Measurements from ENCODE around the gene GNB3.
"Not testable (repeated sequence)": the region's sequence is repeated elsewhere in the genome, so short reads cannot be mapped to it uniquely, and the experiment has no call there.

The GNB3 gene

DNA sequence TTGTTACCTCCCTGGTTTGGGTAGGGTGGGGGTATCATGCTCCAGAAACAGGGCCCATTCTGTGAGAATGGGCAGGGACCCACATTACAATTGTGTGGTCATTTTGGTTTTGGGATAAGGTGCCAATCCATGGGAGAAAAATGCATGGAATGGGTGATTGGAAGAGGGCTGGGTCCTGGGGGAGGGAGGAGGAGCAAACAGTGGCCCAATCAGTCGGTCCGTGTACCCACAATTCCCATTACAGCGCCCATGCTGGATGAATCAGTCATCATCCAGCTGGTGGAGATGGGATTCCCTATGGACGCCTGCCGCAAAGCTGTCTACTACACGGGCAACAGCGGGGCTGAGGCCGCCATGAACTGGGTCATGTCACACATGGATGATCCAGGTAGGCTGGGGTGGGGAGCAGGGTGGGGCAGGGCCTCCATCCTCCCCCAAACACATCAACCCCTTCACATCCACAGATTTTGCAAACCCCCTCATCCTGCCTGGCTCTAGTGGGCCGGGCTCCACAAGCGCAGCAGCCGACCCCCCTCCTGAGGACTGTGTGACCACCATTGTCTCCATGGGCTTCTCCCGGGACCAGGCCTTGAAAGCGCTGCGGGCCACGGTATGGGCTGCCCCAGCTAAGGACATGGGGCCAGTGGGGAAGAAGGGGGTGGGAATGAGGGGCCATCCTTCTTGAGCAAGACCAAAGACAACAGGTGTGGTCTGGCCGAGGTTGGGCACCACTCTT is 23.0 kb downstream of the GNB3 start:
- DNase-seq = peak; percentile 43

DNA sequence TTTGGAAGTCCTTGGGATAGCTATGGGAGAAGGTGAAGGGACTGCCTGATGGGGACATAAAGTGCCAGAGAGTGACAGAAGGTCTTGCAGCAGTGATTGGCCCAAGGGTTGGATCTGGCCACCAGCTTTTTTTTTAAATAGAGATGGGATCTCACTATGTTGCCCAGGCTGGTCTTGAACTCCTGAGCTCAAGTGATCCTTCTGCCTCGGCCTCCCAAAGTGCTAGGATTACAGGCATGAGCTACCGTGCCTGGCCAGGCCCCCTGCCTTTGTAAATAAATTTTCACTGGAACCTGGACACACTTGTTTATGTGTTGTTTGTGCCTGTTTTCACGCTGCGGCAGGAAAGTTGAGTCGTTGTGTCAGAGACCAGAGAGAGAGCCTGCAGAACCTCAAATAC is 24.6 kb downstream of the GNB3 start:
- not testable (repeated sequence) for DNase-seq

DNA sequence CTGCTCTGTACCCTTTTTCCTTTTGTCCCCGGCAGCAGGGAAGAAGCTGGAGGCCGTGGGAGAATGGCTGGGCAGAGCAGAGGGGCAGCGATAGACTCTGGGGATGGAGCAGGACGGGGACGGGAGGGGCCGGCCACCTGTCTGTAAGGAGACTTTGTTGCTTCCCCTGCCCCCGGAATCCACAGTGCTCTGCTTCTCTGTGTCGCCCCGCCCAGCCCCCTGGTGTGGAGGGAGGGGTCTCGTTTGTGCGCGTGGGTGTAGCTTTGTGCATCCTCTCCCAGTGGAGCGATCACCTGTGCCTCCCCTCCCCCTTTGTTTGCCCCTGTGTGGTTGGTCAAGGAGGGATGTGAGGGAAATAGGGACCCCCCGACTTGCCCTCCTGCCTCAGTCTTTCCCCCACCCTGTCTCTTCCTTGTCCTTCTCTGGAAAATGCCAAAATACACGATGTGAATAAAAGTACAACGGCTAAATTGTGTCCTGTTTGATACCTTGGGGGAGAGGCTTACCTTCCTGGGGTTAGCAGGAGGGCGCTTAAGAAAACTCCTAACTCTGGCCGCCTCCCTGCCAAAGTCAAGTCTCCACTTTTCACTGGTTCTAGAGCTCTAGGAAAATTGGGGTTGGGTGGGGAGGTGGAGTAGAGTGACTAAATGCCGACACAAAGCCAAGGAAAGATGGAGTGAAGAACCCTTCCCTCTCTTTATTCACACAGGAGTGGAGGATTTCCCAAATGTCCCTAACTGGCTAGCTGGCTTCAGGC is 25.6 kb downstream of the GNB3 start:
- no peak for DNase-seq

DNA sequence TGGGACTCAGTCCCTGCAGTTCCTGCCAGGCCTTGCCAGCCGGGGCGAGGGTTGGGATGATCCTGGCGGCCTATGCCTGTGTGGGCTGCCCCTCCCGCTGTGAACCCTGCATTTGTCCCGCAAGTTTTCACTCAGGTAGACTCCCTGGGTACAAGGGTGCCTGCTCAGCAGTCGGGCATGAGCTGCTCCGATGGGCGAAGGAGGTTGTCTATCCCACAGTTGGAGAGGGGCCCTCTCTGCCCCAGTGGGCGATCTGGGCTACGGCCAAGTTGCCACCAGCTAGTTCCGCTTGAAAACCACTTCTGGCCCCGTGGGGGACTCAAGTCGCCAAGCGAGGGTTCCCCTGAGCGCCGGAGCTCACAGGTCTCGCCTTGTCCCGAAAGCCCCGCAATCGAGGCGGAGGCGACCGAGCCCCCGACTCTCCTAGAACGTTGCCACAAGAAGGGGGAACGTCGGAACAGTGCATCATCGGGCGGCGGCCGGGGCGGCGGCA is 26.2 kb downstream of the GNB3 start:
- no peak for DNase-seq

DNA sequence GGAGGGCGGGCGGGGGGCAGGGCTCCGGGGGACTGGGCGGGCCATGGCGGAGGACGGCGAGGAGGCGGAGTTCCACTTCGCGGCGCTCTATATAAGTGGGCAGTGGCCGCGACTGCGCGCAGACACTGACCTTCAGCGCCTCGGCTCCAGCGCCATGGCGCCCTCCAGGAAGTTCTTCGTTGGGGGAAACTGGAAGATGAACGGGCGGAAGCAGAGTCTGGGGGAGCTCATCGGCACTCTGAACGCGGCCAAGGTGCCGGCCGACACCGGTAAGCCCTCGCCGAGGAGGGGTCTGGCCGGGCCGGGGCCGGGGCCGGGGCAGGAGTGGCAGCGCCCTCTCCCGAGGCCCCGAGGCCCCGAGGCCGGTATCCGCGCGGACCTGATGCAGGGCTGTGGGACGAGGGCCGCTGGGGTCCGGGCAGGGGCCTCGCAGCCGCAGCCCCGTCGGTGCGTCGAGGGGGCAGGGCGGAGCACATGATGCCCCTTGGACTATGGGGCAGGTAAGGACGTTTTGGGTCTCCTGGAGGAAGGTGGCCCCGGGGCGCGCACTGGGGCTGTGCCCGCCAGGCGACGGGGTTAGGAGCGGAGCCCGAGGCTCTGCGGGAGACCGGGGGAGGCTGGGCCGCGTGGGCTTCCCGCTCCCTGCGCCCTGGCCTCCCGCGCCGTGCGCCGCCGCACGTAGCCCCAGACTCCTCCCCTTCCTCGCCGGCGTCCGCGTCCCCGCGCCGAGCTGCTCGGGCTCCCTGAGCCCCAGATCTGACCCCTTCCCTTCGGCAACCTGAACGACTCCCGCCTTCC is 26.9 kb downstream of the GNB3 start, which contains the start of gene TPI1:
TSS of gene TPI1 (plus strand) at position 119 of the 798 bp plus-strand sequence. CDS start at position 155, 36 bp downstream.
- DNase-seq = peak; percentile 47

DNA sequence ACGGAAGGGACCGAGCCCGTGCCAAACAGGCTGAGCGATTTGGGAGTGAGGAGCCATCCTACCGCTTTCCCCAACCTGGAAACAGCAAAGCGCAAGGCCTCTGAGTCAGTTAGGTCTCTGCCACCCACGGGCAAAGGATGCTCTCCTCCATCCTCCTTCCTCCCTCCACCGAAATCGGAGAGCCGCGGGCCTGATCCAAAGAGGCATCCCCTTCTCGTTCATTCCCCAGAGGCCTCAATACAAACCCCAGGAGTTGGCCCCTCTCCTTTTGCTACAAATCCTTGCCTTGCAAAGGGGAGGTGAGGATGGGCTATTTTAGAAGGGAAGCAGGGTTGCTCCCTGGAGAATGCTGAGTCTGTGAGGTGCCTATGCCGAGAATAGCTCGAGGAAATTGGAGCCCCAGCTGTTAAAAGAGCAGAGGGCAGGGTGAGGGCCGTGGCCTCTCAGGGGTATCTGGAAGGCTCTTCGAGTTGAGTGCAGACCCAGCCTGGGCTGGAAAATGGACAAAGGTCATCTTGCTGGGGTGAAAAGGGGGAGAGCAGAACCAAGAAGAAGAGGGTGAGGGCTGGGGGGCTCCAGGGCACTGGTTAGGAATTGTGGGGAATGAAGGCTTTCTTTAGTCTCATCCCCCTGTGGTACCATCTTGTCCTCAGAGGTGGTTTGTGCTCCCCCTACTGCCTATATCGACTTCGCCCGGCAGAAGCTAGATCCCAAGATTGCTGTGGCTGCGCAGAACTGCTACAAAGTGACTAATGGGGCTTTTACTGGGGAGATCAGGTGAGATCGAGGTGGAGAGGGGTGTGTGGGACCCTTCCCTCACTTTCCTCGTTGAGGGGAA is 27.7 kb downstream of the GNB3 start:
- no peak for DNase-seq

DNA sequence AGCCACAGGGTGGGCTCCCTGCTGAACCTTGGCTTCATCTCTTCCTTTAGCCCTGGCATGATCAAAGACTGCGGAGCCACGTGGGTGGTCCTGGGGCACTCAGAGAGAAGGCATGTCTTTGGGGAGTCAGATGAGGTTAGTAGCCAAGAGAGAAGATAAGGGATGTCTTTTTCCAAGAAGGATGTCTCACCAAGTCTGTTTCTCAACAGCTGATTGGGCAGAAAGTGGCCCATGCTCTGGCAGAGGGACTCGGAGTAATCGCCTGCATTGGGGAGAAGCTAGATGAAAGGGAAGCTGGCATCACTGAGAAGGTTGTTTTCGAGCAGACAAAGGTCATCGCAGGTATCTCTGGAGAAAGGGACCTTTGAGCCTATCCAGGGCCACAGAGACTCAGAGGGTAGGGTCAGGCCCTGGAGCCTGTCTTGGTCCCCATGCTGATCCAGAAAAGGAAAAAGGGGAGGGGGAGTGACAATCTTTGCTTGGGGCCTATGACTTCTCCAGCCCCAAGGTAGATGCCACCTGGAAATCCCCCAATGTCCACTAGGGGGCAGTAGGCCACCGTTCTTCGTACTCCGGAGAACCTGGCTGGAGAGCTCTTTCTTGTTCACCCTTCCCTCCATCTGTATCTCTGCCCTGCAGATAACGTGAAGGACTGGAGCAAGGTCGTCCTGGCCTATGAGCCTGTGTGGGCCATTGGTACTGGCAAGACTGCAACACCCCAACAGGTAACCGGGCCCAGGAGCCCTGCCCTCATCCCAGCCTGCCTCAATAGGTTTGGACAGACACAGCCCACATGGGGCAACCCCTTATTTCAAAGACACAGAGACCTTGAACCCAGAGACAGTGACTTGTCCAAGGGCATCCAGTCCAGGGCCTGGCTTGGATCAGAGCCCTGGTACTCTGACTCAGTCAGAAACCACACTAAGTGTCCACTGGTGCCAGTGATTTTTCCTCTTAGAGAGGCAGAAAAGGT is 28.6 kb downstream of the GNB3 start:
- peak; percentile 32 for DNase-seq

DNA sequence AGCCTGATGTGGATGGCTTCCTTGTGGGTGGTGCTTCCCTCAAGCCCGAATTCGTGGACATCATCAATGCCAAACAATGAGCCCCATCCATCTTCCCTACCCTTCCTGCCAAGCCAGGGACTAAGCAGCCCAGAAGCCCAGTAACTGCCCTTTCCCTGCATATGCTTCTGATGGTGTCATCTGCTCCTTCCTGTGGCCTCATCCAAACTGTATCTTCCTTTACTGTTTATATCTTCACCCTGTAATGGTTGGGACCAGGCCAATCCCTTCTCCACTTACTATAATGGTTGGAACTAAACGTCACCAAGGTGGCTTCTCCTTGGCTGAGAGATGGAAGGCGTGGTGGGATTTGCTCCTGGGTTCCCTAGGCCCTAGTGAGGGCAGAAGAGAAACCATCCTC is 29.6 kb downstream of the GNB3 start:
- not testable (repeated sequence) for DNase-seq

DNA sequence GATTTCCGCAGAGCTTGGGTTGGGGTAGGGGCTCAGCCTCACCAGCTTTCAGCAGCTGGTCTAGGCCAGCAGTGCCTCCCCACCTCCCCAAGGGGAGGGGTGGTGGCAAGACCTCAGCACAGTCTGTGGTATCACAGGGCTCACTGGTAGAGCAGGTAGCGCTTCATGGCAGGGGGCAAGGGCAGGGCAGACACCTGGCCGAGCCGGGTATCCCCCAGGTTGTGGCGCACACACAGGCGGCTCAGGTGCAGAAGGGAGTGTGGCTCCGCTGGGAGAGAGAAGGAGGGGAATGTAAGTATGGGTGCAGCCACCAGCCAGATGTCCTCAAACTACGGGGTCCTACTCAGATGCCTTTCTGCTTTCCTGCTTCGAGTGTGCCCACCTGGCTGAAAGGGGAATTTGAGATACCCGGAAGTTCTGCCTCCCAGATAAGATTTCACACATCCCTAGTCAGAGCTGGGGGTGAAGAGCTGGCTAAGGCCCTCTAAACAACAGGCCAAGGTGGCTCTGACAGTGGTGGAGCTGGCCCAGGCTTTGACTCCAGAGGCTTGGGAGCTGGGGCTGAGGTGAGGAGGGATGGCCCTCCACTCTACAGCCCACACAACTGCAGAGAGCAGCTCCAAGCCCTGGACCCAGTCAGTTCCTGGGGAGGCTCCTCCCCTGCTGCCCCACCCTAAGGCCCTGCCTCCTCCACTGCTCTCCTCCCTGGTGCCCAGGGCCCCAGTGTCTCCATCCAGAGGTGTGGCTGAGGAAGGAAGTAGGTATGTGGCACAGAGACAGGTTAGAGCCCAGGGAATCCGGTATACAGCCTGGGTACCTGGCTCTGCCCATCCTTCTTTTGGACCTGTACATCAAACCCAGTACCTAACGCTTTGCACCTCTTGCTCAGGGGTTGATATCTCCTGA is 30.6 kb downstream of the GNB3 start:
- peak; percentile 60 for DNase-seq

DNA sequence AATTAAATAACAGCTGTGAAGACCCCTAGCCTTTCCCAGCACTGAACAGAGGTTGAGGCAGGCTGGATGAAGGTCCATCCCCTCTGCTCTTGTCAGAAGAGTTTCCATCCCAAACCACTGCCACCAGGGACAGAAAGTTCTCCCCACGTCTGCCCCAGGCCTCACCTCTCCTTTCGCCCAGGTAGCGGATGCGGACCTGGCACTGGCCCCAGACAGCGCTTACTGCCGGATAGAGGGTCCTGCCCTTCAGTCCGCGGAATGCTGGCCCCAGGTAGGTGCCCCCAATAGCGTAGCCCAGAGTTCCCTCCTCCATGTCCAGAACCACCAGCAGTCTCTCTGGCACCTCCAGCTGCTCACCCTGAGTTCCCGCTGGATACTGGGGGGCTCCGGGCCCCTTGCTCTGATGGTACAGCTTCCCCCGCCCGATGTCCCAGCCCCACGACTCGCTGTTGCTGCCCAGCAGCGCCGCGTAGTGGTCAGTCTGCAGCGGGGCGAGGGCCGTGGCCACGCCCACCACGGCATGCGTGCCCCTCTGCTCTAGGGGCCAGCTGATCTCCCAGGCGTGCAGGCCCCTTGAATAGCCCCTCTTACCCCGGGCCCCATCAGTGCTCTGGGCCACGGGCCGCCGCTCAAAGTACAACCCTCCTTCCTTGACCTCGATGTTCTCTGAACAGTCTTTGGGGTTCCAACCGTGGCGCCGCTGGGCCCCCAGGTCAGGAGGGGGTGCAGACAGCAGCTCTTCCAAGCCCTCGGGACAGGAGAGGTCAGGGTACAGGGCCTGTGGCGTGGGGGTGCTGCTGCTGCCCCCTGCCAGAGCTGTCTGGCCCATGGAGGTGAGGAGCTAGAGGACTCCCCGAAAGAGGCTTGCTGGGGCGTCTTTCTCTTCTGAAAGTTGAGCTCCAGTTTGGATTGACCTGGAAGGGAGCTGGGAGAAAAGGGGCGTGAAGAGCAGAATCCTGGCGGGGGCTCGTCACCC is 31.6 kb downstream of the GNB3 start:
- DNase-seq = peak; percentile 62

DNA sequence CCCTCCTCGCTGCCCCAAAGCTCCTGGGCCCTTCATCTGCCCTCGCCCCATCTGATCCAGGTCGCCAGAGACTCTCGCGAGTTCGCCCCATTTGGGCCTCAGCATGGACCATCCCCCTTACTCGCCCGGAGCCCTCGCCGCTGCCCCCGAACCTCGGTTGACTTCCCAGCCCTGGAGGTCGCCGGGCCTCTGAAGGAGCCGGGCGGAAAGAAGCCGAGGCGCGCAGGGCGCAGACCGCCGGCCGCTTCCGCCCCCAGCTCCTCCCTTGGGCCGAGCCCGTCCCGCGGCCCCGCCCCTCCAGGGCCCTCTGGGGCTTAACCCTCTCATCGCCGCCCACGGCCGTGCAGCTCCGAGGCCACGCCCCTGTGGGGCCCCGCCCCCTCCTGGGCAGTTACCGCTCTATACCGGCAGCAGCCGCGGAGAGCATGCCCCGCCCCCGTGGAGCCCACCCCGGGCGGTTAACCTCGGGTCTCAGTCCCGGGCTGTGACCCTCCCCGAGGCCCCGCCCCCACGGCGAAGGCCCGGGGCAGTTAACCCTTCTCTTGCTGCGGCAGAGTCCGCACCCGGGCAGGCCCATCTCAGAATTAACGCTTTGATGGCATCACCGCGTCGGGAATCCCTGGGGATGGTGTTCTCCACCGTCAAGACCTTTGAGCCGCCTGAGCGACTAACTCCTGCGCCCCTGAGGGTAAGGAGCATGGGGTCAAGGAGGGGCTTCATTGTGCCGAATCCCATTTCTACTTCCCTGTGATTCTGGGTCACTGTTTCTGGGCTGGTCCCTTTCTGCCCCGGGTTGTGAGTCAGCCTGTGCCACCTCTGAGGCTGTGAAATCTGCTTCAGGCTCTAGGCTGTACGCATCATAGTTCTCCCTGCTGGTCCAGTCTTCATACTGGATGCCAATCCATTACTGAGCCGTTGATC is 32.6 kb downstream of the GNB3 start, which contains the start of gene SPSB2:
TSS of gene SPSB2 (minus strand) at position 210 of the 921 bp plus-strand sequence. CDS start 402 bp downstream, outside the sequence.
- peak; percentile 86 for DNase-seq

DNA sequence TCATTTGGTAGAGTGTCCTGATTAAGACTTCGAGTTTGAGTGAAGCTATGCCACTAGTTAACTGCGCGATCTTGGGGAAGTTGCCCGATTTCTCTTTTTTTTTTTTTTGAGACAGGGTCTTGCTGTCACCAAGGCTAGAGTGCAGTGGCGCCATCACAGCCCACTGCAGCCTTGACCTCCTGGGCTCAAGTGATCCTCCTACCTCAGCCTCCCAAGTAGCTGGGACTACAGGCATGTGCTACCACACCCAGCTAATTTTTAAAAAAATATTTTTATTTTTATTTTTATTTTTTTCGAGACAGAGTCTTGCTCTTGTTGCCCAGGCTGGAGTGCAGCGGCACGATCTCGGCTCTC is 33.3 kb downstream of the GNB3 start:
- DNase-seq = not testable (repeated sequence)

DNA sequence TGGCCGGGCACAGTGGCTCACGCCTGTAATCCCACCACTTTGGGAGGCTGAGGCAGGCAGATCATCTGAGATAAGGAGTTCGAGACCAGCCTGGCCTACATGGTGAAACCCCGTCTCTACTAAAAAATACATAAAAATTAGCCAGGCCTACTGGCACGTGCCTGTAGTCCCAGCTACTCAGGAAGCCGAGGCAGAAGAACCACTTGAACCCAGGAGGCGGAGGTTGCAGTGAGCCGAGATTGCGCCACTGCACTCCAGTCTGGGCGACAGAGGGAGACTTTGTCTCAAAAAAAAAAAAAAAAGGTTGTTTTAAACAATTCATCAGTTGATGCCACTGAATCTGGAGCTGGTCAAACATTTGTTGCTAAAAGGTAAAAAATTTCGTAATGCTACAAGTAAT is 39.1 kb downstream of the GNB3 start:
- DNase-seq = not testable (repeated sequence)

DNA sequence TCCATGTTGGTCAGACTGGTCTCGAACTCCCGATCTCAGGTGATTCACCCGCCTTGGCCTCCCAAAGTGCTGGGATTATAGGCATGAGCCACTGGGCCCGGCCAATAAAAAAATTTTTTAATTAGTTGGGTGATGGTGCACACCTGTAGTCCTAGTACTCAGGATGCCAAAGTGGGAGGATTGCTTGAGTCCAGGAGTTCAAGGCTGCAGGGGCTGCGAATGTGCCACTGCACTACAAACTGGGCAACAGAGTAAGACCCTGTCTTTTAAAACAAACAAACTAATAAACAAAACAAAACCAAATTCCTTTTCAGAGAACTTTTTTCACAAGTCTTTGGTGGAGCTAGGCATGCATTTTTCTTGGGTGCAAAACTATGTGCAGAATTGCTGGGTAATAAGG is 42.5 kb downstream of the GNB3 start:
- DNase-seq = no peak

DNA sequence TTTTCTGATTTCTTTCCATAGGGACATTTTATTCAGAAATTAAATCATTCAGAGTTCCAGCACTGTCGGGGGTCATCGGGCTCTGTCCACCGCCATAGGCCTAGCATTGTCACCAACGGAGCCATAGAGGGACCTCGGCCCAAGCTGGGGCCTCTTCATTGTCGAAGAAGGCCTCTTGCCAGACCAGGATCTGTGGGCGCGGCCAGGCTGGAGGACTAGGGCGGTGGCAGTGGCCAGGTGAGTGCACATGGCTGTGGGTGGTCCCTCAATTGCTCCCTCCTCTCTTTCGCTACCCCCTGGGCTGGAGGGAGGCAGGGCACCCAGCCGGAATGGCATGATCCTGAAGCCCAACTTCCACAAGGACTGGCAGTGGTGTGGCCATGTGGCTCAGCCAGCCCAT is 43.0 kb downstream of the GNB3 start:
- no peak for DNase-seq

DNA sequence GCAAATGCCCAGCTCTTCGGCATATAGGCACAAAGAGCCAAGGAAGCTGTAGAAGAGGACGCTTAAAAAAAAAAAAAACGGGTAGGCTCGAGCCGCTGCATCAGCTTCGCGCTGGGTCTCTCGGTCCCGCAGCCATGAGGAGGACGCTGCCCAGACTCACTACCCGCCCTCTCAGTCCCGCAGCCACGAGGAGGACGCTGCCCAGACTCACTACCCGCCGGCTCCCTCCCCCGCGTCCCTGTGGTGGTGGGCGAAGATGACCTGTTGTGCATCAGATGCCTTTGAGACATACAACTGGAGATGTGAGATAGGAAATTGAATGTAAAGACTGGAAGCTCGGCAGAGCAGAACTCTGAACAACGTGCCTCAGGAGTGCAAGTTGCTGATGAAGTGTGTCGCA is 43.8 kb downstream of the GNB3 start:
- no peak for DNase-seq

DNA sequence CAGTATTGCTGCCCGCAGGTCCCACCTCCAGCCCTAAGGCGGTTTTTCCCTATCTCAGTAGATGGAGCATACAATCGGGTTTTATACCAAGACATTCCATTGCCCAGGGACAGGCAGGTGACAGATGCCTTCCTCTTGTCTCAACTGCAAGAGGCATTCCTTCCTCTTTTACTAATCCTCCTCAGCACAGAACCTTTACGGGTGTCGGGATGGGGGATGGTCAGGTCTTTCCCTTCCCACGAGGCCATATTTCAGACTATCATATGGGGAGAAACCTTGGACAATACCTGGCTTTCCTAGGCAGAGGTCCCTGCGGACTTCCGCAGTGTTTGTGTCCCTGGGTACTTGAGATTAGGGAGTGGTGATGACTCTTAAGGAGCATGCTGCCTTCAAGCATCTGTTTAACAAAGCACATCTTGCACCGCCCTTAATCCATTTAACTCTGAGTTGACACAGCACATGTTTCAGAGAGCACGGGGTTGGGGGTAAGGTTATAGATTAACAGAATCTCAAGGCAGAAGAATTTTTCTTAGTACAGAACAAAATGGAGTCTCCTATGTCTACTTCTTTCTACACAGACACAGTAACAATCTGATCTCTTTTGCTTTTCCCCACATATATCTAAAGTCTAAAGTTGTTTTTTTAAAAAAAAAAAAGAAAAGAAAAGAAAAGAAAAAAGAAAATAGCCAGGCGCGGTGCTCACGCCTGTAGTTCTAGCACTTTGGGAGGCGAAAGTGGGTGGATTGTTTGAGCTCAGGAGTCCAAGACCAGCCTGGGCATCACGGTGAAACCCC is 45.7 kb downstream of the GNB3 start:
- not testable (repeated sequence) for DNase-seq

Data from NCI-H226 (cell line).